HG02943 (cell line): ENCODE measurements around the gene RIMS1.
"Not testable (repeated sequence)": the region's sequence is repeated elsewhere in the genome, so short reads cannot be mapped to it uniquely, and the experiment has no call there.

Source experiments
- ATAC-seq: cut with Tn5 transposase; IDR thresholded peaks from one replicate; pipeline ENCODE4 v1.9.1; 2021; ENCODE audit warnings: mild to moderate bottlenecking, low read depth, moderate library complexity; ENCODE audit not compliant: unreplicated experiment

RIMS1 gene

GRCh38 chr6:72290620-72291019 lies 404.3 kb downstream of the RIMS1 start:
- no peak for ATAC-seq

DNA sequence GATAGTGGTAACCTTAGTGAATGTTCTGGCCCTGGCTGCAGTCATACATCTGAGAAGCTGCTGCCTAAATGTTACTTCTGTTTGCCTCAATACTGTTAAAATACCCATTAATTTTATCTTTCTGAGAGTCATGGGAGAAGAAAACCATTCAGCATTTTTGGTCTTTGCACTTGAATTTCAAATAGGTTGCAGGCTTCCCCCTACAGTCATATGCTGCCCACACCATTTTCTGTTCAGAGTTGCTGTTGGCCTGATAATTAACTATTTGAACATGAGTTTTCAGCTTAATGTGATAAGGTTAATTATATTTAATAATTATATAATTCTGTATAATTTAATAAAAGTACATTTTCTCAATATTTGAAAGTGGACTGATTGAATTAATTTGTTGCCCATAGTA lies 410.0 kb downstream of the RIMS1 start:
- no peak for ATAC-seq

GRCh38 chr6:72305971-72306370 lies 419.6 kb downstream of the RIMS1 start:
- ATAC-seq: no peak

DNA sequence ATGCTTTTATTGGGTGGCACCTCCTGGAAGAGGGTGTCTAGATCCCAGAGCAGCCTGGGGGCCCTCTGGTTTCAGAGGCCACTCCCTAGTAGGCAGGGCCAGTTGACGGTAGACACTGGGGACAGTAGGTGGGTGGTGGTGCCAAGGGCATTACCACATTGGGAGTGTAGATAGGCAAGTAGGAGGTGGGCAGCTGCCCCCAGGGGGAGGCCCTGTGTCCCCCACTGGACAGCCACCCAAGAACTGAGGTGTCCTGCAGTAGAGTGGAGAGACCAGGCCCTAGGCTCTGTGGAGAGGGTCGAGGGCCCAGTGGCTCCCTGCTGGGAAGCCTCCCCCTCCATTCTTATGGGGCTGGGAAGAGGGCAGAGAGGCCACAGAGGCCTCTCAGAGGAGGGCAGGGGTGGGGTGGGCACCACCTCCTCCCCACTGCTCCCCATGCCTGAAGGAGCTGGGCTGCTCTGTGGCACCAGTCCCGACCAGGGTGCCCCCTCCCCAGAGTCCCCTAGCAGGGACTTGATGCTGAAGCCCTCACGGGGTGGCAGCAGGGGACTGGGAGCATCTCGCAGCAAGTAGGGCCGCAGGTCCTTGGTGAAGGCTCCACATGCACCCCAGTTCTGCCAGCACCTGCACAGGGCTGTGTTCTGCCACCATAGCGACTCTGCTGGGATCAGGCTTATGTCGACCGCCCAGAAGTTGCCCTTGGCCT lies 430.5 kb downstream of the RIMS1 start:
- ATAC-seq: no peak

DNA sequence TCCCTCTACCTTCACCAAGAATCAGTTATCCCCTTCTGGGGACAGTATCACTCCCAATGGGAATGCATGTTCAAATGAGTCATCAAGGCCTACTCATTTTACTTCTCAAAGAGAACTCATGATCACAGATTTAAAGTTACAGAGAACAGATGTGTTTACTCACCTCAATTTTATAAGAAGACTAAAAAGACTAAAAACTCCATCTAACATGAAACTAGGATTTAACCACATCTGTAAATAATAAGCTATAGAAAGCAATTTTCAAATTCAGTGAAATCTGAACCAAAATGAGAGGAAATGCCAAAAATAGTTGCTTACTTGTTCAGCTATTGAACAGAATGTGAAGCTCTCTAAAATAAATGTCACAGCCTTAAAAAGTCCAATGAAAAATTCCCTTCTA lies 435.4 kb downstream of the RIMS1 start:
- ATAC-seq: no peak

DNA sequence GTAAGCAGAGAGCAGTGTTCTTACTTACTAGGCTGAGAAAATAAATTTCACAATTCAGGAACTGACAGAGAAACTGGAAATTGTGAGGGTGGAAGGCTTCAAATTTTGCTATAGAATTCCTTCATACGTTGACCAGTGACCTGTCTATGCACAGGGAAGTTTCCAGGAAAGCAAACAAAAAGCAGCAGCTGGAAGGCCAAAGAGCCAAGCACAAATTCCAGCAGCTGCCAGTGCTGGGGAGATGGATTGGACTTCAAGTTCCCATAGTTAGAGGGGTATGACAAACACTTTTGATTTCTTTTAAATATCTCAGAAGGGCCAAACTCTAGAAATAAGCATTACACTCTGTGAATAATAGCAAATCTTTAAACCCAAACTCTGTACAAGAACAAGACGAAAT lies 436.4 kb downstream of the RIMS1 start:
- ATAC-seq: no peak

- no peak for ATAC-seq
These were observed 438.2 kb downstream of the RIMS1 start for GRCh38 chr6:72324591-72324990.

- ATAC-seq: no peak
These were observed 442.4 kb downstream of the RIMS1 start for GRCh38 chr6:72328775-72329174.

- not testable (repeated sequence) for ATAC-seq
These were observed 448.9 kb downstream of the RIMS1 start for GRCh38 chr6:72335203-72335602.

- no peak for ATAC-seq
These were observed 462.6 kb downstream of the RIMS1 start for GRCh38 chr6:72348926-72349325.

DNA sequence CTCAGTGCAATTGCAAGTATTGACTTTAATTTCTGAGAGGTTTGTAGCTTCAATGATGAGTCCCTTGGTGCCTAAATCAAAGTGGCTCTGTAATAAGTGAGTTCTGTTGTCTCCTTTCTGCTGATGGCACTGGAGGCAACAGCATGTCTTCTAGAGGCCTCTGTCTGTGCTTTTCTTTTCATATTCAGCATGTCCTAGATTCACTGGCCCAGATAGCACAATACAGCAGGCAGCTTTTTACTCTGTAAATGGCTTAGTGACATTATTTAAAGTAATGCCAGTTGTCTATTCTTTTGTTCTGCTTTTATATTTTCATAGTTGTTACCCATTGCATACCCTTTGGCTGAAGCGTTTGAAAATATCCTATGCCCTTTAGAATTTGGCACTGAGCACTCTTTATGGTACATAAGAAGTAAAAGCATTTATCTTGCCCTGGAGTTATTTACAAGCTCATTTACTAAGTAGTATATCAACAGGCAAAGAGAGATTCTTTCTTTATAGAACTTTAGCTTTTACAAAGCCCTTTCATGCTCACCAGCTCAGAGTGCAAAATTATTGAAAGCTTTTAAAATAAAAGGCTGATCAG lies 464.0 kb downstream of the RIMS1 start:
- ATAC-seq: no peak

DNA sequence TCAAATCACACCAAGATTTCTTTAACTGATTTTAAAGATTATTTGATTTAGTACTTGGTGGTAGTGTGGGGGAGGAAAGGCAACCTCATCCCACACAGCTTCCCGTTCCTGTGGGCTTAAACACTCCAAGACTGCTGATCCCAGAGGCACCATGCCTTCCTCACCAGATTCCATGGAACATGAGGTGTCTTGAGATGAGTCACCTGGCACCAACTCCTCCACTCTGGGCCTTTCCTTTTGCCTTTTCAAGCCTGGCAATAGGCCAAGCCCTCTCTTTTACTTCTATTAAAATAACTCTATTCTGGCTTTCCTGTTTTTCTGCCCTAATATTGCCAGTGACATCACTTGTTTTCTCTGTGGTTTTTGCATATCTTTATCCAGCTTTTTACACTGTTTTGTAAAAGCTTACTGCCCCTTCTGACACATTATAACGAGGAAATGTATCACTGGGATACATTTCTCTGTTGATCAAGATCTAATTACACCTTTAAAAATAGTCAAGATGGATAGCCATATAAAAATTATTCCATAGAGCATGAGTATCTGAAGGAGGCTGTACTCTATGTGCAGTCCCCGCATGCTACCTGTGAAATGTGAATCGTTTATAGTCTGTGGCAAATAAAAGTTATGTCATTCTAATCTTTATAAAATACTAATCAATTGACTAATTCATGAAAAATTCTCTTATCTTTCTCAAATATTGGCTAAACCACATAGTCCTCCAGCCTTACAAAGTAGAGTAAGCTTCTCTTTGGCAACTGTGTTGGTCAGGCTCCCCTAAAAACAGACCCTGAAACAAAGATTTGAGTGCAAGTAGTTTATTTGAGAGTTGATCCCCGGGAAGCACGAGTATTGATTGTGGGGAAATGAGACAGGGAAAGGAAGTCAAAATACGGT lies 477.7 kb downstream of the RIMS1 start:
- ATAC-seq: no peak

- no peak for ATAC-seq
These were observed 479.4 kb downstream of the RIMS1 start for GRCh38 chr6:72365773-72366172.

- no peak for ATAC-seq
These were observed 481.1 kb downstream of the RIMS1 start for GRCh38 chr6:72367439-72367838.

DNA sequence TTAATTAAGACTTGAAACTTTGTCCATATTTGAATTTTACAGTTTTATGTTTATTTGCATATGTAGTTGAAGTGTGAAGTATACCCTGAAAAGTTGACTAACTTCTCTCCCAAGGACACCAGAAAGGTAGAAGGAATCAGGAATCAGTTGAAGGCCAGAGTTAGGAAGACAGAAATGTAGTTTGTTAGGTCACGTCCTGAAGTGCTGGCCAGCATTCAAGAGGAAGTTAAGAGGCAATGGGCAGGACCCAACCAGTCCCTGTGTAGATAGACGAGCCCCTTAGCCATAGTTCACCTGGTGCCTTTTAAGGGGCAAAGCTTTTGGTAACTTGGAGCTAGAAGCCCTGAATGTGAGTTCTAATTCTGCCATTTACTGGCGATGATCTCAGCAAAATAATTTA lies 485.1 kb downstream of the RIMS1 start:
- ATAC-seq: no peak

DNA sequence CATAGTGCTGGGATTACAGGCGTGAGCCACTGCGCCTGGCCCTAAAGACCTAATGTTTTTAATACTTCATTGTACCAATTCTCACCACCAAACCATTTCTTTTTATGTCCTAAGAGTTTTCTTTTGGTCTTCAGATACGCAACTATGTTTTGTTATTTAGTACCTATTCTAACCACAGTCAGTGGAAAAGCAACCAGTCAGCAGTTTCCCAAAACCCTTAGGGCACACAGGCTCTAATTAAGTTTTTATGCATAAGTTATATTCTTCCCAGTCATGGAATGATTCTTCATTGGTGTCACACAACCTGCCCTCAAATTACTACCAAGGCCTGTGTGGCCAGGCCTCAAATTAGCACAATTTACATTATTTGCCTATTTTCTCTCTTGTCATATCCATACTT lies 487.8 kb downstream of the RIMS1 start:
- no peak for ATAC-seq

GRCh38 chr6:72374857-72375256 lies 488.5 kb downstream of the RIMS1 start:
- ATAC-seq: no peak

GRCh38 chr6:72376736-72377135 lies 490.4 kb downstream of the RIMS1 start:
- ATAC-seq: no peak

DNA sequence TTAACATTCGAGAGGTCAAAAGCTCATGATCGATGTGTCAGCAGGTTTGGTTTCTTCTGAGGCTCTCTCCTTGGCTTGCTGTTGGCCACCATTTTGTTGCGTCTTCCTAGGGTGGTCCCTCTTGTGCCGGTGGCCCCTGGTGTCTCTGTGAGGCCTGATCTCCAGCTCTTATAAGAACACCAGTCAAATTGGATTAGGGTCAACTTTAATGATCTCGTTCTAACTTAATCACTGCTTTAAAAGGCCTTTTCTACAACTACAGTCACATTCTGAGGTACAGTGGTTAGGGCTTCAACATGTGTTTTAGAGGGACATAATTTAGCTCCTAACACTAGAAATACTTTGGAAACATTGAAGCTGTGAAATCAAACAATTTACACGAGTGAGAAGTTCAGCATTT lies 494.7 kb downstream of the RIMS1 start:
- ATAC-seq: no peak

GRCh38 chr6:72382602-72383529 lies 496.5 kb downstream of the RIMS1 start:
- ATAC-seq: peak; percentile 98
